Stomach smooth muscle (tissue), 2 donors: Measurements from ENCODE around the gene RNF169.

Source experiments
- H3K27ac ChIP-seq: one replicate; pipeline ENCODE4 v1.7.0; 2013; ENCODE audit warnings: mild to moderate bottlenecking, low read length, inconsistent platforms
- H3K27me3 ChIP-seq, 2 donors: one replicate each; pipeline ENCODE4 v1.7.0; 2013; ENCODE audit warnings: low read length in 2 of 2; ENCODE audit not compliant: insufficient read depth in 2 of 2, control insufficient read depth in 1 of 2
- H3K36me3 ChIP-seq, 2 donors: one replicate each; pipeline ENCODE4 v1.7.0; 2013; ENCODE audit warnings: low read length in 2 of 2; ENCODE audit not compliant: control insufficient read depth in 2 of 2, insufficient read depth in 2 of 2
- H3K4me1 ChIP-seq: one replicate; pipeline ENCODE4 v1.7.0; 2013; ENCODE audit warnings: low read length; ENCODE audit not compliant: control insufficient read depth, insufficient read depth
- H3K4me3 ChIP-seq, 2 donors: one replicate each; pipeline ENCODE4 v1.7.0; 2013; ENCODE audit warnings: low read length in 2 of 2
- H3K9ac ChIP-seq, 2 donors: one replicate each; pipeline ENCODE4 v1.7.0; 2013; ENCODE audit warnings: low read length in 2 of 2, mild to moderate bottlenecking in 1 of 2
- H3K9me3 ChIP-seq, 2 donors: one replicate each; pipeline ENCODE4 v1.7.0; 2013; ENCODE audit warnings: low read length in 2 of 2; ENCODE audit not compliant: control insufficient read depth in 2 of 2
- donor health status: healthy.
- donor health status: Pancreatic carcinoma.

The RNF169 gene

DNA sequence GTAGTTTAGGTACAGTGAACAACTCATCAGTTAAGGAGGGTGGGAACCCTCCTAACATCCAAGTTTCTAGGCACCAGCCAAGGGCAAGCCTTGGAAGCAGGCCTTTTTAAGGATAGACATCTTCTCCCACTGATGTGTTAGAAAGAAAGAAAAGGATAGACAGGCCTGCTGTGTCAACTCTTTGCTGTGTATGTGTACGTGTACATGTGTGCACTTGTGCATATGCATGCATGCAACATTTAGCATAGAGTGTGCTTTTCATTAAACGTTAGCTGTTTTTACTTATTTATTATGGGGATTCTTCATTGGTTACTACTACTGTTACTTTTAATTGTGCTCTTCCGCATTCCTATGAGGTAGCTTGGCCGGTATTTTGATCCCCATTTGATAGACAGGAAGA is 36.1 kb downstream of the RNF169 start:
- H3K4me1 ChIP-seq: peaks cover 5% of the 10 kb centered on the region
- no peaks in the 10 kb centered on the region for H3K9me3 ChIP-seq
- H3K9ac ChIP-seq: no peak overlapping the region
- peaks cover 0 to under 1% of the 10 kb centered on the region in 2 donors for H3K36me3 ChIP-seq
- H3K27me3 ChIP-seq: no peaks in the 10 kb centered on the region
- no peak overlapping the region for H3K27ac ChIP-seq
- H3K4me3 ChIP-seq: no peak overlapping the region

DNA sequence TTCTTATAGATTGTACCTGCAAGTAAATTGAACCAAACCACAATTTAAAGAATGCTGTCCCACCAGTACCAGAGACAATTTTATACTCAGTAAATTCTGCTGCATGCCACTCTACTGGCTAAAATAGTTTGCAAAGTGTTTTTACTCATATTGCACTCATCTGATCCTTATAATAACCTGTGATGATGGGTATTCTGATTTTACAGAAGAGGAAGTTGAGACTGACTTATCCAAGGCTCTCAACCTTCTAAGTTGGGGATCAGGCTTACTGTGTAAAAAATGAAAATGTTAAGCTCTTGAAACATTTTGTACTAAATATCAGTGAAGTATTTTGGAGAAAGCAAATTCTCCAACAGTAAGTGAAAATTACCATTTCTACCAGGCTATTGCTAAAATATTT is 37.9 kb downstream of the RNF169 start:
- Histone ChIP-seq H3K36me3 (peaks cover 6 to 19% of the 10 kb centered on the region in 2 donors), H3K4me1 (peaks cover 5% of the 10 kb centered on the region), H3K27ac (no peak overlapping the region), H3K9ac (no peak overlapping the region), H3K27me3 (no peaks in the 10 kb centered on the region), H3K4me3 (no peak overlapping the region), H3K9me3 (no peaks in the 10 kb centered on the region)

DNA sequence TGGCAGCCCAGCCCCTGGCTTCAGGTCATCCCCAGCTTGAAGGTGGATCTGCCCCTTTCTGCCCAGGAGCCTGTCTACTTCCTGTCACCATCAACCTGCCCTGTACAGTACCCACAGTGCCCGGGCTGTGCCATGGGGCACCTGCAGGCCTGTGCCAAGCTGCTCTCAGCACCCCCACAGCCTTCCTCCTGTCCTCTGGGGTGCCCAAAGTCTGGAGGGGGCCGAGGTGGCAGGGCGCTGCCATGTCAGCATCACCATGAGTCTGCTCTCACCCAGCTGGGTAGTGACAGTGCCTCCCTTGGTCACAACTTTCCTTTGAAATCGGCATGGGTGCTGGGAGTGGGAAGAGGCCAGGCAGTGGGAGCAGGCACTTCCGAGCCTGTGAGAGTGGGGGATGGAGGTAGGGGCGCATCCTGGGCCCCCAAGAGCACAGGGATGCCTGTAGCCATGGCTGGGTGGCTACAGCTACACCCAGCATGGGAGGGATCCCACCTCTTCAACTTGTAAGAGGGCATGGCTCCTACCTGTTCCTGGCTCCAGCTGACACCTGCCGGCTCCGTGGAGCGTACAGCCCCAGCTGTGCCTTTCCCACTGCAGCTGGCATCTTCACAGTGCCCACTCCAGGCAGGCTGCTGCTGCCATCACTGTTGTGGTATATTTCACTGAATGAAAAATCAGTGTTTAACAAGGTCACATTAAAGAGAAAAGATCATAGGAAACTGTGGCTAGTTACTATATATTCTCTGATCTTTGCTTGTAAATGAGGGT is 42.9 kb downstream of the RNF169 start:
- H3K27me3 ChIP-seq: no peaks in the 10 kb centered on the region
- no peak overlapping the region for H3K27ac ChIP-seq
- peaks cover 10 to 22% of the 10 kb centered on the region in 2 donors for H3K36me3 ChIP-seq
- no peaks in the 10 kb centered on the region for H3K4me1 ChIP-seq
- H3K4me3 ChIP-seq: no peak overlapping the region
- no peaks in the 10 kb centered on the region for H3K9me3 ChIP-seq
- no peak overlapping the region for H3K9ac ChIP-seq

GRCh38 chr11:74806267-74806666 is 57.6 kb downstream of the RNF169 start:
- Histone ChIP-seq H3K4me1 (no peaks in the 10 kb centered on the region), H3K27ac (no peak overlapping the region), H3K27me3 (no peaks in the 10 kb centered on the region), H3K36me3 (no peaks in the 10 kb centered on the region), H3K9me3 (no peaks in the 10 kb centered on the region), H3K4me3 (no peak overlapping the region), H3K9ac (no peak overlapping the region)

GRCh38 chr11:74809801-74810200 is 61.2 kb downstream of the RNF169 start:
- H3K27ac ChIP-seq: no peak overlapping the region
- no peak overlapping the region for H3K9ac ChIP-seq
- no peaks in the 10 kb centered on the region for H3K36me3 ChIP-seq
- H3K4me1 ChIP-seq: no peaks in the 10 kb centered on the region
- no peak overlapping the region for H3K4me3 ChIP-seq
- H3K27me3 ChIP-seq: no peaks in the 10 kb centered on the region
- H3K9me3 ChIP-seq: no peaks in the 10 kb centered on the region

DNA sequence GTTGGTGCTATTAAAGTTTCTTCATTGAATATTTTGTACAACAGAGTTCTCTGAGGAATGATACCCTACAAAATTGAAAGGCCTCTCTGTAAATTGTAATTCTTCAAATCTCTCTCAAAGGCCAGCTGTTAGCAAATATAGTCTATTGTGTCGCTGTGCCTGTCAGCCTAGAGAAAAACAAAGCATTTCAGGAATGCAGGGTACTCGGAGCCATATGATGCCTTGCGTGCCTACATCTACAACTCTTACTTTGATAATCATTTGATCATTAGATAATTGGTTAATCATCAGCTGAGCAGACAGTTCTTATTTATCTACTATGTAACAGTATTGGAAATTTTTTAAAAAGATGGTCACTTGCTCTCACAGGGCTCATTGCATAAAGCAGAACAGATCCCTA is 67.3 kb downstream of the RNF169 start:
- Histone ChIP-seq H3K9me3 (no peaks in the 10 kb centered on the region), H3K27ac (no peak overlapping the region), H3K9ac (no peak overlapping the region), H3K4me1 (peaks cover 8% of the 10 kb centered on the region), H3K27me3 (no peaks in the 10 kb centered on the region), H3K36me3 (peaks cover 0 to 12% of the 10 kb centered on the region in 2 donors), H3K4me3 (no peak overlapping the region)

DNA sequence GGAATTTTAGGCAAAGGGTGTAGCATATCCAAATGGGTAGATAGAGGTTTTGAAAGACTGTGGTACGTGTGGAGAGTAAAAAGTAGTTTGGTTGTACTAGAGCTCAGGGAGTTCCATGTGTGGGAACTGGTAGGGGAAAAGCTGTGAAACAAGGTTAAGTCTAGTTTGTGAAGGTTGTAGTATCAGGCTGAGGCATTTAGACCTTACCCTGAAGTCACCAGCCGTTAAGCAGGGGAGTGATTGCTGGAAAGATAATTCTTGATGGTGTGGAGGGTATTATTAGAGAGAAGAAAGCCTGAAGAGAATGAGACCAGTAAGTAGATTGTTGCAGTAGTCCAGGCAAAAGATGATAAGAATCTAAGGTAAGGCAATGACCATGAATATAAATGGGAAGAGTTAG is 68.0 kb downstream of the RNF169 start:
- peaks cover 0 to 12% of the 10 kb centered on the region in 2 donors for H3K36me3 ChIP-seq
- H3K9me3 ChIP-seq: no peaks in the 10 kb centered on the region
- peaks cover 8% of the 10 kb centered on the region for H3K4me1 ChIP-seq
- no peaks in the 10 kb centered on the region for H3K27me3 ChIP-seq
- H3K9ac ChIP-seq: no peak overlapping the region
- no peak overlapping the region for H3K4me3 ChIP-seq
- H3K27ac ChIP-seq: no peak overlapping the region

DNA sequence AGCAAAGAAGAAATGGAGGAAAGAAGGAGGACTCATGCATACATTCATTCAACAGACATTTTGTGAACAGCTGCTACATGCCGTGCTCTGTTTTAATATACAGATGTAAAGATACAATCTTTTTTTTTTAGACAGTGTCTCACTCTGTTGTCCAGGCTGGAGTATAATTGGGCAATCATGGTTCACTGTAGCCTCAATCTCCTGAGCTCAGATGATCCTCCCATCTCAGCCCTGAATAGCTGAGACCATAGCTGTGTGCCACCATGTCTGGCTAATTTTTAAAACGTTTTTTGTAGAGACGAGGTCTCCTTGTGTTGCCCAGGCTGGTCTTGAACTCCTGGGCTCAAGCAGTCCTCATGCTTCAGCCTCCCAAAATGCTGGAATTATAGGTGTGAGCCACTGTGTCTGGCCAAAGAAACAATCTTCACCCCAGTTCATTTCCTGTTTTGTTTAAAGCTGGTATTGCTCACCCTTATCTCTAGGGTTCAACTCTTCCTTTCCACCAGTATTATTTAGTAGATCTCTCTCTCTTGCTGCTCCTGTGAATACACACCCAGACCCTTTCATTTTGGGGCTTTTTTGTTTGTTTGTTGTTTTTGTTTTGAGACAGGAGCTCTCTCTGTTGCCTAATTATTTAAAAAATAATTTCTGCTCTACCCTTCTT is 69.8 kb downstream of the RNF169 start:
- Histone ChIP-seq H3K4me1 (peaks cover 16% of the 10 kb centered on the region), H3K9me3 (no peaks in the 10 kb centered on the region), H3K27me3 (no peaks in the 10 kb centered on the region), H3K4me3 (no peak overlapping the region), H3K36me3 (peaks cover 0 to 12% of the 10 kb centered on the region in 2 donors), H3K27ac (no peak overlapping the region), H3K9ac (no peak overlapping the region)

GRCh38 chr11:74819400-74819799 is 70.8 kb downstream of the RNF169 start:
- Histone ChIP-seq H3K4me1 (peaks cover 16% of the 10 kb centered on the region), H3K27me3 (no peaks in the 10 kb centered on the region), H3K27ac (no peak overlapping the region), H3K9me3 (no peaks in the 10 kb centered on the region), H3K36me3 (peaks cover 0 to 12% of the 10 kb centered on the region in 2 donors), H3K9ac (no peak overlapping the region), H3K4me3 (no peak overlapping the region)

- Histone ChIP-seq H3K9me3 (no peaks in the 10 kb centered on the region), H3K4me1 (peaks cover 16% of the 10 kb centered on the region), H3K27me3 (no peaks in the 10 kb centered on the region), H3K4me3 (no peak overlapping the region), H3K9ac (no peak overlapping the region), H3K27ac (no peak overlapping the region), H3K36me3 (peaks cover 0 to 12% of the 10 kb centered on the region in 2 donors)
These were observed 72.1 kb downstream of the RNF169 start for GRCh38 chr11:74820763-74821162.

GRCh38 chr11:74822170-74822569 is 73.5 kb downstream of the RNF169 start:
- H3K4me3 ChIP-seq: no peak overlapping the region
- H3K36me3 ChIP-seq: peaks cover 0 to 12% of the 10 kb centered on the region in 2 donors
- H3K27me3 ChIP-seq: no peaks in the 10 kb centered on the region
- no peaks in the 10 kb centered on the region for H3K9me3 ChIP-seq
- no peak overlapping the region for H3K27ac ChIP-seq
- peak overlapping the region in 1 of 2 donors; percentile 3 for H3K9ac ChIP-seq
- peaks cover 16% of the 10 kb centered on the region for H3K4me1 ChIP-seq
